ENCODE measurements around the gene RPL41.
A peak's percentile ranks its signal among the peaks of the same experiment; 100 is the strongest.
"Not testable (repeated sequence)": the region's sequence is repeated elsewhere in the genome, so short reads cannot be mapped to it uniquely, and the experiment has no call there.

The RPL41 gene

DNA sequence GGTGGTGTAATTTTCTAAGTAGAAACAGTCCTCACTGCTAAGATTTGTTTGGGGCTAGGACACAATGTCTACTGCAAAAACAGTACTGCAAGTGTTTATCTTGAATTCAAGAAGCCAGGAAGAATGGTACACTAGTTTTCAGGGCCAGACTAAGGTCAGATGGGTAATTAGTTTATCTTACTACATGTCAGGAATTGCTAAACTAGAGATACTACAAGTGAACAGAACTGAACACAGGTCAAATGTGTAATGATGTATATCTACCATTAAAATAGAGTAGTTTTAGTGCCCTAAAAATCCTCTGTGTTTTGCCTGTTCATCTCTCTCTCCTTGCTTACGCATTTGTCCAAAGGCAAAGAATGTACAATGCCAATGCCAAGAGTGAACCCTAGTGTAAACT is 2.3 kb upstream of the RPL41 start:
- TF ChIP-seq, protein P1, sequence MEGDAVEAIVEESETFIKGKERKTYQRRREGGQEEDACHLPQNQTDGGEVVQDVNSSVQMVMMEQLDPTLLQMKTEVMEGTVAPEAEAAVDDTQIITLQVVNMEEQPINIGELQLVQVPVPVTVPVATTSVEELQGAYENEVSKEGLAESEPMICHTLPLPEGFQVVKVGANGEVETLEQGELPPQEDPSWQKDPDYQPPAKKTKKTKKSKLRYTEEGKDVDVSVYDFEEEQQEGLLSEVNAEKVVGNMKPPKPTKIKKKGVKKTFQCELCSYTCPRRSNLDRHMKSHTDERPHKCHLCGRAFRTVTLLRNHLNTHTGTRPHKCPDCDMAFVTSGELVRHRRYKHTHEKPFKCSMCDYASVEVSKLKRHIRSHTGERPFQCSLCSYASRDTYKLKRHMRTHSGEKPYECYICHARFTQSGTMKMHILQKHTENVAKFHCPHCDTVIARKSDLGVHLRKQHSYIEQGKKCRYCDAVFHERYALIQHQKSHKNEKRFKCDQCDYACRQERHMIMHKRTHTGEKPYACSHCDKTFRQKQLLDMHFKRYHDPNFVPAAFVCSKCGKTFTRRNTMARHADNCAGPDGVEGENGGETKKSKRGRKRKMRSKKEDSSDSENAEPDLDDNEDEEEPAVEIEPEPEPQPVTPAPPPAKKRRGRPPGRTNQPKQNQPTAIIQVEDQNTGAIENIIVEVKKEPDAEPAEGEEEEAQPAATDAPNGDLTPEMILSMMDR (IDR thresholded peaks at IDR 0.05; ENCODE audit: low read depth, low read length), result no peak
- Histone ChIP-seq H3K36me3 (peaks cover 58% of the 10 kb centered on the region), H3K9me3 (ENCODE audit: severe bottlenecking) (peaks cover 6% of the 10 kb centered on the region), H3K4me3 (ENCODE audit: low read depth, low read length) (no peak overlapping the region), H3K27ac (no peak overlapping the region), H3K27me3 (ENCODE audit: insufficient read depth, low read depth, severe bottlenecking) (no peaks in the 10 kb centered on the region)
- DNase-seq, result no peak

DNA sequence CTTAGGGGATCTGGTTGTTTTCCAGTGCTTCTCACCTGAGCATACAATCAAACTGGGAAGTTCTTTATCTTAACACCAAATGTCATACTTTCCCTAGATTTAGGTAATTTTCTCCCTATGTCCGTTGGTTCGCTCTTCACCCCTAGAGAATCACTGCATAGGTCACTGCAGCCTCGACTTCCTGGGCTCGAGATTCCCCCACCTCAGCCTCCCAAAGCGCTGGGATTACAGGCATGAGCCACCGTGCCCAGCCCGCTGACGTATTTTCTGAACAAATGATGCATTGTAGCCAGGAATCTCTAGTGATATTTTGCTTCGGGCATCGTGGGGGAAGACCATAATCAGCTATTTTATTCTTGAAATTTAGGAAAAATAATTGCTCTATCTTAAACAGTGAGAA is 1.1 kb upstream of the RPL41 start:
- DNase-seq, result no peak
- no peaks in the 10 kb centered on the region for H3K27me3 ChIP-seq (ENCODE audit: insufficient read depth, low read depth, severe bottlenecking)
- H3K4me3 ChIP-seq (ENCODE audit: low read depth, low read length), result no peak overlapping the region
- peaks cover 49% of the 10 kb centered on the region for H3K36me3 ChIP-seq
- TF ChIP-seq, protein P1 (IDR thresholded peaks at IDR 0.05; ENCODE audit: low read depth, low read length), result no peak
- no peak overlapping the region for H3K27ac ChIP-seq
- peaks cover 6% of the 10 kb centered on the region for H3K9me3 ChIP-seq (ENCODE audit: severe bottlenecking)

DNA sequence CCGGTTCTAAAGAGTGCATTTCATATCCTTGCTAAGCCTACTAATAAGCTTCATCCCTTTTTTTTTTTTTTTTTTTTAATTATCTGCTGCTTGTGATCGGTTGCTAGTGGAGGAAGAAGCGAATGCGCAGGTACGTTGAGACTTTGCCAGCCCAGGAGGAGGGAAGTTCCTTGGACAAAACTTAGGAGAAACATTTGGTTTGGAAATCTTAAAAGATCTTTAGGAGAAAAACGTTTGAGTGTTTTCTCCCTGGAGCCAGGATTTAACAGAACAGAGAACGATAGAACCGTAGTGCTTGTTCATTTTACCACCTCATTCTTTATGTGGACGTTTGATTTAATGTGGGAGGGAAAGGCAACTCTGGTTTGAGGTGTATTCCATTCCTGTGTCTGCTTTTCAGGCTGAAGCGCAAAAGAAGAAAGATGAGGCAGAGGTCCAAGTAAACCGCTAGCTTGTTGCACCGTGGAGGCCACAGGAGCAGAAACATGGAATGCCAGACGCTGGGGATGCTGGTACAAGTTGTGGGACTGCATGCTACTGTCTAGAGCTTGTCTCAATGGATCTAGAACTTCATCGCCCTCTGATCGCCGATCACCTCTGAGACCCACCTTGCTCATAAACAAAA is 761 bp downstream of the RPL41 start:
- not testable (repeated sequence) for H3K9me3 ChIP-seq (ENCODE audit: severe bottlenecking); H3K27me3 ChIP-seq (ENCODE audit: insufficient read depth, low read depth, severe bottlenecking); DNase-seq
- Histone ChIP-seq H3K27ac (peak overlapping the region; percentile 89), H3K36me3 (peaks cover 43% of the 10 kb centered on the region), H3K4me3 (ENCODE audit: low read depth, low read length) (peak overlapping the region; percentile 96)

DNA sequence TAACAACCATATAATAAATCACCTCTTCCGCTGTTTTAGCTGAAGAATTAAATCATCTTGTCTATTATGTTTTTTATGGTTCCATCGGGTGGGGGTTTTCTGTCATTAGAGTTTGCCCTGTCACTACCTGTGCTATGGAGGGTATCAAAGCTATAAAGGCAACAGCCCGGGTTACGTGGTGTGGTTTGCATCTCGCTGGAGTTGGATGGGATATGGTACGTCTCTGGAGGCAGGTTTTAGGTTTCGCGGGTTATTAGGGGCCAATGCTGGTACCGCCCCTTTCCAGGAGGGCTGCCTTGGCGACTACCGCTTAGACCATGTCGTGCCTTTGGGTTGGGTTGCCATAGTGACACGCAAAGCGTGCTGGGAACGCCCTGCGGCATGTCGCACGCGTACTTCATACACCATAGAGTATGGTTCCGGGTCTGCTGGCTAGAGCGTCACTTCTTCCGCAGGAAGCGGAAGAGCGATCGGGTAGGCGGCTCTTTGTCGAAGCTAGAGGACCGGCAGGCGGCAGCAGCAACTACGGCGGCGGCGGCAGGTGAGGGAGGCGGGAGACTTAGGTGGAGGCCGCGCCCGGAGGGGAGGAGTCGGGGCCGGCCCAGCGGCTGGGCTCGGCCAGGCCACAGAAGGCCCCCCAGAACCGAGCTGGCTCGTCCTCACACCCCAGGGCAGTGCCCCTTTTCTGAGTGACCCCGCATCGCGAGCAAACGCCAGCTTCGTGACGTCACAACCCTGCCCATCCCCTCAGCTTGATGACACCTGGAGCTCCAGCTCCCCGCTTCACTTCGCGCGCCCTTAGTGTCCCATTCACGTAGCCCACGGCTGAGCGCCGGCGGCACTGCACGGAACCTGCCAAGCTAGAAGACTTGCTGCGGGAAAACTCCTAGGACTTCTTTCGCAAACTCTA is 1.6 kb downstream of the RPL41 start, which contains the start of gene ZC3H10:
Gene ZC3H10 (plus strand): TSS at position 489 of the 910 bp plus-strand sequence. CDS start 2,297 bp downstream, outside the sequence.
- peak; percentile 98 for DNase-seq
- Histone ChIP-seq H3K4me3 (ENCODE audit: low read depth, low read length) (peak within 1 kb of the TSS; percentile 96), H3K27me3 (ENCODE audit: insufficient read depth, low read depth, severe bottlenecking) (no peaks in the 10 kb centered on the region), H3K36me3 (peaks cover 36% of the 10 kb centered on the region), H3K27ac (peak within 1 kb of the TSS; percentile 89), H3K9me3 (ENCODE audit: severe bottlenecking) (peaks cover 6% of the 10 kb centered on the region)
- TF ChIP-seq, protein P1 (IDR thresholded peaks at IDR 0.05; ENCODE audit: low read depth, low read length), result peak; percentile 53

DNA sequence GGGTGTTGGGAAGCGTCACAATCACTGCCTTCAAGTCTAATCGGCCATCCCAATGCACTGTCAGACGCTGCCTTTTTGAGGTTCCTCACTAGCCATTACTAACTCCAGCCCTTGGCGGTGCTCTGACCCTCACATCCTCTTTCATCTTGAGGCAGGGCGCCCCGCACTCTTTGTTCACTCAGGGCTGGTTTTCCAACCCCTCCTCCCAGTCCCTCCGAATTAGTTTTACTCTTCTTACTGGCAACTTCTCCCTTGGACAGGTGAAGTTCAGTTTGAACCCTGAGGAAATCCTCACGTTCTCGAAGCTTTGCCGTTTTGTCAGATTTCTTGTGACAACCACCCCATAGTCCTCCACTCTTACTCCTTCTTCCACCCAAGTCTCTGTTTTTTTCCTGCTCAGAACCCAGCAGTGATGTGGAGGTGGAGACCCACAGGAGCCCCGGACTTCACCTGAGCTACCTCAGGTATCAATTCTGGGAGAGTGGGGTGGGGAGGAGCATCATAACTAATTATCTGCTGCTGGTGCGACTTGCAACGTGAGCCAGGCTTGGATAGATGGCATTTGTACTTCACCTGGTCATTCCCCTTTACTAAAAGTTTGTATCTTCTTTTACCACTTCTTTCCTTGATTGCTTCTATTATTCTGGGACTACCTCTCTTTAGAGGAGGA is 2.4 kb downstream of the RPL41 start:
- no peaks in the 10 kb centered on the region for H3K27me3 ChIP-seq (ENCODE audit: insufficient read depth, low read depth, severe bottlenecking)
- DNase-seq, result no peak
- TF ChIP-seq, protein P1 (IDR thresholded peaks at IDR 0.05; ENCODE audit: low read depth, low read length), result no peak
- peaks cover 30% of the 10 kb centered on the region for H3K36me3 ChIP-seq
- H3K27ac ChIP-seq, result peak overlapping the region; percentile 79
- peaks cover 6% of the 10 kb centered on the region for H3K9me3 ChIP-seq (ENCODE audit: severe bottlenecking)
- H3K4me3 ChIP-seq (ENCODE audit: low read depth, low read length), result peak overlapping the region; percentile 83

DNA sequence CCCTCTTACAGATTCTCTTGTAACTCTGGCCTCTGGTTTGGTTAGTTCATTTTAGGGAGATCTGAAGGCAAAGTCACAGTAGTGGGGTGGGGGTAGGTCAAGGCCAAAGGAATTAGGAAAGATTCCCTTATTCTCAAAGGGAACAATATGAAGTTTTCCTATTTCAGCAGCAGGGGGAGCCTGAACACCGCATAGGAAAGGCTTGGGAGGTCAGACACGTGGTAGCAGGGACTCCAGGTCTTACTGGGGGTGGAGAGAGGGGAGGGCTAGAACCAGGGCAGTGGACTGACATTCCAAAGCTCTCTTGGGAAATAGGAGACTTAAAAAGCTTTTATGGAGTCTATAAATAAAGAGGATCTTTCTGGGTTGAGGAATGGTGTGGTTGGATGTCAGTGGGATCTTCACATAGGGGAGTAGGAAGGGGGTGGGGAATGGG is 2.9 kb downstream of the RPL41 start:
- Histone ChIP-seq H3K27me3 (ENCODE audit: insufficient read depth, low read depth, severe bottlenecking) (no peaks in the 10 kb centered on the region), H3K27ac (no peak overlapping the region), H3K9me3 (ENCODE audit: severe bottlenecking) (peaks cover 6% of the 10 kb centered on the region), H3K4me3 (ENCODE audit: low read depth, low read length) (peak overlapping the region; percentile 83), H3K36me3 (peaks cover 24% of the 10 kb centered on the region)
- TF ChIP-seq, protein P1 (IDR thresholded peaks at IDR 0.05; ENCODE audit: low read depth, low read length), result peak; percentile 68
- DNase-seq, result peak; percentile 84

Data from WERI-Rb-1 (cell line).